ENCODE results near the gene DUSP1. TPM values are rescaled to one million over a fixed set of nuclear protein-coding genes. Genes with fewer than 3 reads are reported as not detected.

Gene DUSP1
- total RNA-seq, 1 experiment from 2014 or later: 16.6 TPM

GRCh38 chr5:172719211-172719610, 51.8 kb downstream of the DUSP1 start:
- no peaks in the 10 kb centered on the region for H3K27me3 ChIP-seq (ENCODE audit: insufficient read depth, low read length)
- no TSS peak for BruUV-seq (replicated peaks)
- no peak overlapping the region for H3K4me3 ChIP-seq (replicated peaks in 1 of 2; ENCODE audit: low read depth in 1 of 2, low read length in 2 of 2)
- H3K9me2 ChIP-seq (ENCODE audit: insufficient read depth): no peaks in the 10 kb centered on the region
- DNase-seq (ENCODE audit: low read depth, low spot score) (no peak), ATAC-seq (no peak)
- no peaks in the 10 kb centered on the region for H4K20me1 ChIP-seq (ENCODE audit: insufficient read depth)
- H2AFZ ChIP-seq (ENCODE audit: low read depth, low read length, poor library complexity, severe bottlenecking): no peak overlapping the region
- TF ChIP-seq TCF7L2 (IDR thresholded peaks at IDR 0.05; ENCODE audit: borderline replicate concordance, extremely low read depth, insufficient read depth, insufficient read length) (no peak), CEBPB (IDR thresholded peaks at IDR 0.05; ENCODE audit: low read depth) (no peak), POLR2AphosphoS5 (IDR thresholded peaks at IDR 0.05; ENCODE audit: low read depth, low read length) (no peak), FOSL1 (IDR thresholded peaks at IDR 0.05; ENCODE audit: low read depth) (no peak), RAD21 (IDR thresholded peaks at IDR 0.05; ENCODE audit: low read depth) (no peak), SRF (IDR thresholded peaks at IDR 0.05; ENCODE audit: low read depth) (no peak), YY1 (IDR thresholded peaks at IDR 0.05; ENCODE audit: extremely low read depth, insufficient replicate concordance, low read depth, low read length) (no peak), MAX (IDR thresholded peaks at IDR 0.05) (no peak), EGR1 (IDR thresholded peaks at IDR 0.05; ENCODE audit: low read depth) (no peak), ZFX (IDR thresholded peaks at IDR 0.05) (no peak), CTCF (IDR thresholded peaks at IDR 0.05 in 2 of 3, conservative IDR thresholded peaks at IDR 0.05 in 1 of 3; ENCODE audit: borderline replicate concordance in 1 of 3, insufficient read depth in 1 of 3, low read depth in 2 of 3, low read length in 2 of 3) (no peak), EZH2 (IDR thresholded peaks at IDR 0.05) (no peak), EZH2phosphoT487 (IDR thresholded peaks at IDR 0.05; ENCODE audit: borderline replicate concordance) (no peak), ZBTB33 (IDR thresholded peaks at IDR 0.05; ENCODE audit: extremely low read depth, insufficient replicate concordance, low read length) (no peak), ATF3 (IDR thresholded peaks at IDR 0.05) (no peak)
- H3K9me3 ChIP-seq (ENCODE audit: control insufficient read depth in 1 of 2, insufficient read depth in 1 of 2, low read depth in 1 of 2, low read length in 2 of 2): no peaks in the 10 kb centered on the region
- no peak overlapping the region for H3K27ac ChIP-seq (ENCODE audit: low read depth, low read length)
- H3K4me1 ChIP-seq (ENCODE audit: control insufficient read depth in 1 of 2, insufficient read depth in 2 of 2, low read length in 2 of 2): peaks cover 0 to 15% of the 10 kb centered on the region in 2 experiments; a peak in 2 of 4 replicates
- intact Hi-C loops (cut with micrococcal nuclease): loop anchor here (10.0 kb wide), 1 partner anchor 1266 kb away; the partner anchor contains the start of gene C5orf47
- ChIA-PET RAD21 (ENCODE audit: low non-redundant PET in 1 of 2, low total read pairs in 2 of 2, uncharacterized antibody in 2 of 2, unreplicated experiment in 2 of 2) (no interaction called here), CTCF (interaction anchor here (1.9 kb wide), 1 partner anchor 213 kb away, joined by 5 read pairs; no protein-coding TSS in a partner anchor), POLR2A (no interaction called here)
- H3K36me3 ChIP-seq (ENCODE audit: control insufficient read depth in 1 of 2, insufficient read depth in 2 of 2, low read length in 2 of 2): no peaks in the 10 kb centered on the region
- no peak overlapping the region for H3K9ac ChIP-seq (ENCODE audit: low read length)
- no peaks in the 10 kb centered on the region for H3K79me2 ChIP-seq (ENCODE audit: insufficient read depth, low read length)
- no peak overlapping the region for H3K4me2 ChIP-seq (ENCODE audit: low read length)

Measured in HCT116 (cell line).